Measurements from ENCODE around the gene UST. TPM values are rescaled to one million over a fixed set of nuclear protein-coding genes. Genes with fewer than 3 reads are reported as not detected.

The UST gene
- total RNA-seq, 1 experiment from 2014 or later: 6.1 TPM

GRCh38 chr6:148989585-148989984, 242.8 kb downstream of the UST start:
- POLR2A ChIA-PET: no interaction called here
- Histone ChIP-seq H3K4me2 (ENCODE audit: low read length) (no peak overlapping the region), H3K9ac (ENCODE audit: low read length) (no peak overlapping the region), H3K27me3 (ENCODE audit: insufficient read depth, low read length) (no peaks in the 10 kb centered on the region), H3K27ac (ENCODE audit: low read depth, low read length) (no peak overlapping the region), H3K4me3 (replicated peaks in 1 of 2; ENCODE audit: low read depth in 1 of 2, low read length in 2 of 2) (no peak overlapping the region), H4K20me1 (ENCODE audit: insufficient read depth) (no peaks in the 10 kb centered on the region), H3K79me2 (ENCODE audit: insufficient read depth, low read length) (no peaks in the 10 kb centered on the region), H3K4me1 (ENCODE audit: control insufficient read depth in 1 of 2, insufficient read depth in 2 of 2, low read length in 2 of 2) (no peaks in the 10 kb centered on the region), H2AFZ (ENCODE audit: low read depth, low read length, poor library complexity, severe bottlenecking) (no peak overlapping the region), H3K36me3 (ENCODE audit: control insufficient read depth in 1 of 2, insufficient read depth in 2 of 2, low read length in 2 of 2) (no peaks in the 10 kb centered on the region), H3K9me3 (ENCODE audit: control insufficient read depth in 1 of 2, insufficient read depth in 1 of 2, low read depth in 1 of 2, low read length in 2 of 2) (no peaks in the 10 kb centered on the region), H3K9me2 (ENCODE audit: insufficient read depth) (no peaks in the 10 kb centered on the region)
- intact Hi-C loops (cut with micrococcal nuclease): no loop called here
- ATAC-seq: no peak
- CTCF ChIA-PET: no interaction called here
- BruUV-seq (replicated peaks): no TSS peak
- RAD21 ChIA-PET (ENCODE audit: low non-redundant PET in 1 of 2, low total read pairs in 2 of 2, uncharacterized antibody in 2 of 2, unreplicated experiment in 2 of 2): no interaction called here
- TF ChIP-seq POLR2A (IDR thresholded peaks at IDR 0.05; ENCODE audit: borderline replicate concordance, extremely low read depth, insufficient read depth, insufficient read length): no peak
- no peak for TF ChIP-seq JUND (IDR thresholded peaks at IDR 0.05)
- TF ChIP-seq YY1 (IDR thresholded peaks at IDR 0.05; ENCODE audit: extremely low read depth, insufficient replicate concordance, low read depth, low read length): no peak
- TF ChIP-seq POLR2AphosphoS5 (IDR thresholded peaks at IDR 0.05; ENCODE audit: low read depth, low read length): no peak
- TF ChIP-seq ZNF274 (IDR thresholded peaks at IDR 0.05; ENCODE audit: low read depth, low read length): no peak
- TF ChIP-seq FOSL1 (IDR thresholded peaks at IDR 0.05; ENCODE audit: low read depth): no peak
- no peak for TF ChIP-seq SP1 (IDR thresholded peaks at IDR 0.05; ENCODE audit: low read depth)
- TF ChIP-seq SIN3A (IDR thresholded peaks at IDR 0.05; ENCODE audit: low read depth): no peak
- no peak for TF ChIP-seq EGR1 (IDR thresholded peaks at IDR 0.05; ENCODE audit: low read depth)
- TF ChIP-seq RAD21 (IDR thresholded peaks at IDR 0.05; ENCODE audit: low read depth): no peak
- TF ChIP-seq MAX (IDR thresholded peaks at IDR 0.05): no peak
- no peak for DNase-seq (ENCODE audit: low read depth, low spot score)

- Histone ChIP-seq H4K20me1 (ENCODE audit: insufficient read depth) (no peaks in the 10 kb centered on the region), H3K4me2 (ENCODE audit: low read length) (no peak overlapping the region), H3K9me2 (ENCODE audit: insufficient read depth) (no peaks in the 10 kb centered on the region), H3K27ac (ENCODE audit: low read depth, low read length) (no peak overlapping the region), H3K79me2 (ENCODE audit: insufficient read depth, low read length) (no peaks in the 10 kb centered on the region), H3K36me3 (ENCODE audit: control insufficient read depth in 1 of 2, insufficient read depth in 2 of 2, low read length in 2 of 2) (no peaks in the 10 kb centered on the region), H2AFZ (ENCODE audit: low read depth, low read length, poor library complexity, severe bottlenecking) (no peak overlapping the region), H3K27me3 (ENCODE audit: insufficient read depth, low read length) (no peaks in the 10 kb centered on the region), H3K9ac (ENCODE audit: low read length) (no peak overlapping the region), H3K4me1 (ENCODE audit: control insufficient read depth in 1 of 2, insufficient read depth in 2 of 2, low read length in 2 of 2) (no peaks in the 10 kb centered on the region), H3K4me3 (replicated peaks in 1 of 2; ENCODE audit: low read depth in 1 of 2, low read length in 2 of 2) (no peak overlapping the region), H3K9me3 (ENCODE audit: control insufficient read depth in 1 of 2, insufficient read depth in 1 of 2, low read depth in 1 of 2, low read length in 2 of 2) (no peaks in the 10 kb centered on the region)
- POLR2A ChIA-PET: no interaction called here
- intact Hi-C loops (cut with micrococcal nuclease): no loop called here
- CTCF ChIA-PET: no interaction called here
- ATAC-seq (no peak), DNase-seq (ENCODE audit: low read depth, low spot score) (no peak)
- no peak for TF ChIP-seq EGR1 (IDR thresholded peaks at IDR 0.05; ENCODE audit: low read depth)
- TF ChIP-seq YY1 (IDR thresholded peaks at IDR 0.05; ENCODE audit: extremely low read depth, insufficient replicate concordance, low read depth, low read length): no peak
- TF ChIP-seq JUND (IDR thresholded peaks at IDR 0.05): no peak
- TF ChIP-seq CTCF (IDR thresholded peaks at IDR 0.05 in 2 of 3, conservative IDR thresholded peaks at IDR 0.05 in 1 of 3; ENCODE audit: borderline replicate concordance in 1 of 3, insufficient read depth in 1 of 3, low read depth in 2 of 3, low read length in 2 of 3): no peak
- no peak for TF ChIP-seq ZBTB33 (IDR thresholded peaks at IDR 0.05; ENCODE audit: extremely low read depth, insufficient replicate concordance, low read length)
- no peak for TF ChIP-seq POLR2A (IDR thresholded peaks at IDR 0.05; ENCODE audit: borderline replicate concordance, extremely low read depth, insufficient read depth, insufficient read length)
- no peak for TF ChIP-seq SRF (IDR thresholded peaks at IDR 0.05; ENCODE audit: low read depth)
- no peak for TF ChIP-seq RAD21 (IDR thresholded peaks at IDR 0.05; ENCODE audit: low read depth)
- no peak for TF ChIP-seq ZFX (IDR thresholded peaks at IDR 0.05)
- RAD21 ChIA-PET (ENCODE audit: low non-redundant PET in 1 of 2, low total read pairs in 2 of 2, uncharacterized antibody in 2 of 2, unreplicated experiment in 2 of 2): no interaction called here
- no TSS peak for BruUV-seq (replicated peaks)
Observed at GRCh38 chr6:148990403-148990802, 243.6 kb downstream of the UST start.
